Smooth muscle cell (in vitro differentiated cells): ENCODE results near the gene LAMA2. TPM values are rescaled to one million over a fixed set of nuclear protein-coding genes. Genes with fewer than 3 reads are reported as not detected.

Source experiments
- DNase-seq: peaks from one replicate; lab custom pipeline; 2025; ENCODE audit not compliant: unreplicated experiment; lab: John Stamatoyannopoulos, UW
- H2AFZ ChIP-seq: fragments of 200-600 bp; sonication (generic); 2 replicates; pipeline ENCODE4 v1.6.0; 2016; ENCODE audit warnings: antibody characterized with exemption, low read depth, mild to moderate bottlenecking
- H3F3A ChIP-seq: fragments of 200-600 bp; sonication (generic); 2 replicates; pipeline ENCODE4 v1.6.0; 2017; ENCODE audit warnings: antibody characterized with exemption, low read depth
- H3K27ac ChIP-seq: fragments of 200-600 bp; sonication (generic); 2 replicates; pipeline ENCODE4 v1.5.1; 2016; ENCODE audit warnings: low read depth, mild to moderate bottlenecking
- H3K27me3 ChIP-seq: fragments of 200-600 bp; sonication (generic); 2 replicates; pipeline ENCODE4 v1.6.1; 2016; ENCODE audit warnings: low read depth, mild to moderate bottlenecking
- H3K36me3 ChIP-seq: fragments of 200-600 bp; sonication (generic); 2 replicates; pipeline ENCODE4 v1.5.1; 2016; ENCODE audit warnings: low read depth
- H3K4me1 ChIP-seq: fragments of 200-600 bp; sonication (generic); 2 replicates; pipeline ENCODE4 v1.5.1; 2016; ENCODE audit warnings: low read depth
- H3K4me2 ChIP-seq: fragments of 200-600 bp; sonication (generic); 2 replicates; pipeline ENCODE4 v1.6.0; 2016; ENCODE audit warnings: mild to moderate bottlenecking
- H3K4me3 ChIP-seq: fragments of 200-600 bp; sonication (generic); 2 replicates; pipeline ENCODE4 v1.5.1; 2016; ENCODE audit warnings: mild to moderate bottlenecking
- H3K79me2 ChIP-seq: fragments of 200-600 bp; sonication (generic); 2 replicates; pipeline ENCODE4 v1.6.0; 2016; ENCODE audit warnings: low read depth, mild to moderate bottlenecking
- H3K9ac ChIP-seq: fragments of 200-600 bp; sonication (generic); 2 replicates; pipeline ENCODE4 v1.6.0; 2016; ENCODE audit warnings: low read depth
- H3K9me3 ChIP-seq: fragments of 200-600 bp; sonication (generic); replicated peaks from 2 replicates; pipeline ENCODE4 v1.5.1; 2016; ENCODE audit warnings: low read depth
- H4K20me1 ChIP-seq: fragments of 200-600 bp; sonication (generic); 2 replicates; pipeline ENCODE4 v1.6.0; 2016; ENCODE audit warnings: low read depth
- CTCF ChIP-seq: fragments of 200-600 bp; sonication (generic); IDR thresholded peaks from 2 replicates; pipeline ENCODE4 v1.5.1; 2017; ENCODE audit warnings: borderline replicate concordance, mild to moderate bottlenecking, antibody characterized with exemption; ENCODE audit not compliant: insufficient read depth, poor library complexity, severe bottlenecking
- WGBS: methylation state at CpG from one replicate; pipeline ENCODE4 v1.1.7; 2016; ENCODE audit warnings: low lambda C conversion rate; 5-methylcytosine and 5-hydroxymethylcytosine counted together
- polyA plus RNA-seq: library from polyadenylated mRNA; unstranded; fragments of >200 nt; fragmentation: Nextera tagmentation; extraction: Ambion mirVana; gene quantifications from 2 replicates; pipeline ENCODE4 v1.2.1, GENCODE V29; 2016
- total RNA-seq: library from RNA; depleted of rRNA; stranded (reverse); fragments of >200 nt; gene quantifications from 2 replicates; pipeline ENCODE4 v1.2.3, GENCODE V29; 2014

The LAMA2 gene
- total and polyA plus RNA-seq, 2 experiments from 2014 or later = 21.7 to 92.9 TPM

GRCh38 chr6:129014302-129014701, 131.4 kb downstream of the LAMA2 start:
- Histone ChIP-seq H3K4me3 (no peak overlapping the region), H3K4me1 (no peaks in the 10 kb centered on the region), H3K27ac (no peak overlapping the region), H3K9me3 (no peaks in the 10 kb centered on the region), H3K79me2 (no peaks in the 10 kb centered on the region), H3K4me2 (no peak overlapping the region), H4K20me1 (no peaks in the 10 kb centered on the region), H3K27me3 (no peaks in the 10 kb centered on the region), H3K36me3 (peaks cover 4% of the 10 kb centered on the region), H3F3A (no peaks in the 10 kb centered on the region), H3K9ac (no peak overlapping the region), H2AFZ (no peak overlapping the region)
- TF ChIP-seq CTCF = no peak
- no peak for DNase-seq
- 94% methylated on average over 2 of the region's 2 CpGs for WGBS

- no peak for DNase-seq
- Histone ChIP-seq H3K9ac (no peak overlapping the region), H3K4me1 (no peaks in the 10 kb centered on the region), H3K79me2 (no peaks in the 10 kb centered on the region), H3K36me3 (peaks cover 4% of the 10 kb centered on the region), H3K27ac (no peak overlapping the region), H4K20me1 (no peaks in the 10 kb centered on the region), H3K27me3 (no peaks in the 10 kb centered on the region), H3K4me2 (no peak overlapping the region), H2AFZ (no peak overlapping the region), H3F3A (no peaks in the 10 kb centered on the region), H3K9me3 (no peaks in the 10 kb centered on the region), H3K4me3 (no peak overlapping the region)
- TF ChIP-seq CTCF = no peak
- 55% methylated on average over 3 of the region's 3 CpGs for WGBS
Observed at GRCh38 chr6:129015721-129016120, 132.8 kb downstream of the LAMA2 start.

- H2AFZ ChIP-seq = no peak overlapping the region
- no peaks in the 10 kb centered on the region for H3K4me1 ChIP-seq
- no peaks in the 10 kb centered on the region for H3F3A ChIP-seq
- H3K27ac ChIP-seq = no peak overlapping the region
- no peaks in the 10 kb centered on the region for H3K9me3 ChIP-seq
- DNase-seq = no peak
- no peaks in the 10 kb centered on the region for H4K20me1 ChIP-seq
- H3K4me2 ChIP-seq = no peak overlapping the region
- TF ChIP-seq CTCF = no peak
- no peak overlapping the region for H3K4me3 ChIP-seq
- no peaks in the 10 kb centered on the region for H3K27me3 ChIP-seq
- WGBS = 91% methylated on average over 3 of the region's 3 CpGs
- peaks cover 4% of the 10 kb centered on the region for H3K36me3 ChIP-seq
- no peak overlapping the region for H3K9ac ChIP-seq
- H3K79me2 ChIP-seq = no peaks in the 10 kb centered on the region
Observed at GRCh38 chr6:129016844-129017243, 133.9 kb downstream of the LAMA2 start.

GRCh38 chr6:129022011-129022553, 139.1 kb downstream of the LAMA2 start:
- 91% methylated on average over 6 of the region's 6 CpGs for WGBS

More at GRCh38 chr6:129022011-129022553, 139.1 kb downstream of the LAMA2 start:
- Histone ChIP-seq H3F3A (no peaks in the 10 kb centered on the region), H3K9ac (no peak overlapping the region), H3K4me3 (no peak overlapping the region), H3K27ac (no peak overlapping the region), H3K36me3 (peaks cover 4% of the 10 kb centered on the region), H3K79me2 (peaks cover 8% of the 10 kb centered on the region), H3K27me3 (no peaks in the 10 kb centered on the region), H3K4me1 (no peaks in the 10 kb centered on the region), H3K4me2 (no peak overlapping the region), H3K9me3 (no peaks in the 10 kb centered on the region), H4K20me1 (no peaks in the 10 kb centered on the region), H2AFZ (no peak overlapping the region)
- DNase-seq = no peak
- no peak for TF ChIP-seq CTCF
